Uterus (tissue), 4 donors: Measurements from ENCODE around the gene FAM120AOS. TPM values are rescaled to one million over a fixed set of nuclear protein-coding genes. Genes with fewer than 3 reads are reported as not detected.

Source experiments
- DNase-seq, 2 donors: peaks; one replicate each; pipeline ENCODE4 v3.0.0-alpha.2; 2019 to 2020
- H3K27ac ChIP-seq, 2 donors: fragments of 200-600 bp; sonication (generic); 1 replicate in 1 of 2; 2 replicates in 1 of 2; pipeline ENCODE4 v1.5.1; 2016 to 2018
- H3K27me3 ChIP-seq, 2 donors: fragments of 200-600 bp; sonication (generic); one replicate each; pipeline ENCODE4 v1.5.1; 2018 to 2019; ENCODE audit warnings: control low read depth in 1 of 2
- H3K36me3 ChIP-seq, 2 donors: fragments of 200-600 bp; sonication (generic); one replicate each; pipeline ENCODE4 v1.5.1; 2019; ENCODE audit warnings: control low read depth in 1 of 2
- H3K4me1 ChIP-seq, 2 donors: fragments of 200-600 bp; sonication (generic); one replicate each; pipeline ENCODE4 v1.5.1; 2018 to 2019; ENCODE audit warnings: control low read depth in 1 of 2
- H3K4me3 ChIP-seq, 2 donors: fragments of 200-600 bp; sonication (generic); 1 replicate in 1 of 2; 2 replicates in 1 of 2; pipeline ENCODE4 v1.5.1; 2018 to 2019; ENCODE audit warnings: mild to moderate bottlenecking in 1 of 2
- H3K9me3 ChIP-seq, 2 donors: fragments of 200-600 bp; sonication (generic); one replicate each; pipeline ENCODE4 v1.5.1; 2019; ENCODE audit warnings: control low read depth in 1 of 2
- POLR2A ChIP-seq, 2 donors: fragments of 450-650 bp; IDR thresholded peaks; one replicate each; pipeline ENCODE4 v1.6.1; 2016; ENCODE audit warnings: antibody characterized with exemption in 2 of 2, mild to moderate bottlenecking in 1 of 2, moderate library complexity in 1 of 2
- intact Hi-C: fragments of 100-400 bp; cut with DNase I; formaldehyde crosslinking; loops from one replicate; pipeline ENCODE4 v1.15.1; 2023; ENCODE audit warnings: low total_unique reads
- small RNA-seq: library from RNA; depleted of rRNA; stranded (forward); fragments of <200 nt; gene quantifications from one replicate; pipeline ENCODE3, GENCODE V24; 2016
- total RNA-seq, 4 donors: library from RNA; depleted of rRNA in 3 of 4; stranded (reverse); fragments of >200 nt in 3 of 4; gene quantifications; one replicate each; pipeline versions ENCODE4 v1.1.0 to v1.2.4, GENCODE V29; 2014 to 2023
- TF ChIP-seq, protein P1 (sequence below), 4 experiments: fragments of 200-600 bp in 2 of 4; fragments of 450-650 bp in 2 of 4; sonication (generic) in 2 of 4; IDR thresholded peaks; one replicate each; pipeline ENCODE4 v1.5.1; 2016 to 2019; ENCODE audit warnings: antibody characterized with exemption in 4 of 4, mild to moderate bottlenecking in 2 of 4, moderate library complexity in 1 of 4
- donor health status: DM: yes; HTN: yes; CAD: no.

FAM120AOS gene
- total RNA-seq, 4 donors from 2014 or later = 8.5 to 45.2 (median 39.1) TPM

DNA sequence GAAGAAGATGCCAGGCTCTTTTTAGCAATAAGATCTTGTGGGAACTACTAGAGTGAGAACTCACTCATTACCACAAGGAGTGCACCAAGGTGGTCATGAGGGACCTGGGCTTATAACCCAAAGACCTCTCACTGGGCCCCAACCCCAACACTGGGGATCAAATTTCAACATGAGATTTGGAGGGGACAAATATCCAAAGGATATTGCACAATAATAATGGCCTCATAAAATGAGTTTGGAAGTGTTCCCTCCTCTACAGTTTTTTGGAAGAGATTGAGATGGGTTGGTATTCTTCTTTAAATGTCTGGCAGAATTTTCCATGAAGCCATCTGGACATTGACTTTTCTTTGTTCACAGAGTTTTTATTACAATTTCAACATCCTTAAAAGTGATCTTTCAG, 39.9 kb downstream of the FAM120AOS start:
- intact Hi-C loops = no loop called here
- no peak for DNase-seq
- TF ChIP-seq, protein P1, sequence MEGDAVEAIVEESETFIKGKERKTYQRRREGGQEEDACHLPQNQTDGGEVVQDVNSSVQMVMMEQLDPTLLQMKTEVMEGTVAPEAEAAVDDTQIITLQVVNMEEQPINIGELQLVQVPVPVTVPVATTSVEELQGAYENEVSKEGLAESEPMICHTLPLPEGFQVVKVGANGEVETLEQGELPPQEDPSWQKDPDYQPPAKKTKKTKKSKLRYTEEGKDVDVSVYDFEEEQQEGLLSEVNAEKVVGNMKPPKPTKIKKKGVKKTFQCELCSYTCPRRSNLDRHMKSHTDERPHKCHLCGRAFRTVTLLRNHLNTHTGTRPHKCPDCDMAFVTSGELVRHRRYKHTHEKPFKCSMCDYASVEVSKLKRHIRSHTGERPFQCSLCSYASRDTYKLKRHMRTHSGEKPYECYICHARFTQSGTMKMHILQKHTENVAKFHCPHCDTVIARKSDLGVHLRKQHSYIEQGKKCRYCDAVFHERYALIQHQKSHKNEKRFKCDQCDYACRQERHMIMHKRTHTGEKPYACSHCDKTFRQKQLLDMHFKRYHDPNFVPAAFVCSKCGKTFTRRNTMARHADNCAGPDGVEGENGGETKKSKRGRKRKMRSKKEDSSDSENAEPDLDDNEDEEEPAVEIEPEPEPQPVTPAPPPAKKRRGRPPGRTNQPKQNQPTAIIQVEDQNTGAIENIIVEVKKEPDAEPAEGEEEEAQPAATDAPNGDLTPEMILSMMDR (IDR thresholded peaks at IDR 0.05) = no peak
- no peak for TF ChIP-seq POLR2A (IDR thresholded peaks at IDR 0.05)
- Histone ChIP-seq H3K27ac (no peak overlapping the region), H3K4me1 (no peaks in the 10 kb centered on the region), H3K9me3 (peaks cover 0 to 12% of the 10 kb centered on the region in 2 donors), H3K27me3 (no peaks in the 10 kb centered on the region), H3K4me3 (no peak overlapping the region), H3K36me3 (no peaks in the 10 kb centered on the region)

DNA sequence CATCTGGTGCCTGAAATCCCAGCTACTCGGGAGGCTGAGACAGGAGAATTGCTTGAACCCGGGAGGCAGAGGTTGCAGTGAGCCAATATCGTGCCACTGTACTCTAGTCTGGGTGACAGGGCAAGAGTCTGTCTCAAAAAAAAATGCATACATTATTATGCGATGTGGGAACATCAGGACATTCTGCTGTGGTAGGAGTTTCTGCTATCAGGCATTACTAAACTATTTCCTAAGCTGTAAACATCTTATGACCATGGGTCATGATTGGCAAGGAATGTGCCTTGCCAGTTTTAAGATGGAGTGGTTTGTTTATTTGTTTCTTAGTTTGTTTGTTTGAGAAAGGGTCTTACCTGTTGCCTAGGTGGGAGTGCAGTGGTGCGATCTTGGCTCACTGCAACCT, 47.0 kb downstream of the FAM120AOS start:
- no peaks in the 10 kb centered on the region for H3K9me3 ChIP-seq
- H3K4me1 ChIP-seq = no peaks in the 10 kb centered on the region
- no peak for DNase-seq
- H3K36me3 ChIP-seq = no peaks in the 10 kb centered on the region
- intact Hi-C loops = no loop called here
- H3K27me3 ChIP-seq = no peaks in the 10 kb centered on the region
- no peak for TF ChIP-seq POLR2A (IDR thresholded peaks at IDR 0.05)
- TF ChIP-seq, protein P1 (IDR thresholded peaks at IDR 0.05) = no peak
- no peak overlapping the region for H3K27ac ChIP-seq
- H3K4me3 ChIP-seq = no peak overlapping the region

DNA sequence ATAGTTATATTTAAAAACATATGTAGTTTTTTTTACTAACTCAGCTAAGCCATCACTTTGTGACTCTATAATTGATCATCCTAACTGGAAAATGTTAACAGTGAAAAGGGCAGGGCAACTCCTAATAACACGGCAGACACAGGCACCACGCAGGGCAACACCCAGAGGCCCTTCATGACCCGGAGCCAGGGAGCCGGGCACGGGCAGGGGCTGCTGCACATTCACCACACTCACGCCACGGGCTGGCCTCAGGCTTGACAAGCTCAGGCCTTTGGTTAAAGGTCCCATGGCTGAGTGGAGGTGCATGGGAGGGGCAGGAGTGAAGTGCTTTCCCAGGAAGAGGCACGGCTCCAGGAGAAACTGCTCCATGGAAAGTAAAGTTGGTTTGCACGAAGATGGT, 54.9 kb downstream of the FAM120AOS start:
- intact Hi-C loops = no loop called here
- TF ChIP-seq POLR2A (IDR thresholded peaks at IDR 0.05) = no peak
- TF ChIP-seq, protein P1 (IDR thresholded peaks at IDR 0.05) = no peak

DNA sequence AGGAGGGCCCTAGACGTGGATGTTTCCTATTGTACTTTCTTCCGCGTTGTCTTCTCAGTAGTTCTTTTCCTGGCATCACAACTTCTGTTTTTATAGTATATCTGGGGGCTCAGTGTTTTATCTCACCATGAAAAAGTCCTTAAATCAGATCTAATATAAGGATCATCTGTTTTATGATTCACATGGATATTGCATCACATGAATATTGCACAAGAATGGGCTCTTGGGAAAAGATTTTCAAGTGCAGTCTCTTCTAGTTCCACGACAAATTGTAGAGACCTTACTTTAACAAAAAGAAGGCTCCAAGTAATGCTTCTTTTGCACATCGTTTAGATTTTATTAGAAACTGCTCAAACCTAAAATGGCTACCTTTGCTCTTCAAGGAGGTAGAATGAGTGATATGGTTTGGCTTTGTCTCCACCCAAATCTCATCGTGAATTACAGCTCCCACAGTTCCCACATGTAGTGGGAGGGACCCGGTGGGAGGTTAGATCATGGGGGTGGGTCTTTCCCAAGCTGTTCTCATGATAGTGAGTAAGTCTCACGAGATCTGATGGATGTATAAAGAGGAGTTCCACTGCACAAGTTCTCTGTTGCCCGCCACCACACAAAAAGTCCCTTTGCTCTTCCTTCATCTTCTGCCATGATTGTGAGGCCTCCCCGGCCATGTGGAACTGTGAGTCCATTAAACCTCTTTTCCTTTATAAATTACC, 55.6 kb downstream of the FAM120AOS start:
- intact Hi-C loops = no loop called here

More for the DNA sequence above, 54.9 kb downstream of the FAM120AOS start:
- Histone ChIP-seq H3K4me3 (no peak overlapping the region), H3K27ac (no peak overlapping the region), H3K4me1 (no peaks in the 10 kb centered on the region), H3K9me3 (no peaks in the 10 kb centered on the region), H3K36me3 (no peaks in the 10 kb centered on the region), H3K27me3 (no peaks in the 10 kb centered on the region)
- no peak for DNase-seq

More for the DNA sequence above, 55.6 kb downstream of the FAM120AOS start:
- no peak overlapping the region for H3K4me3 ChIP-seq
- TF ChIP-seq, protein P1 (IDR thresholded peaks at IDR 0.05) = no peak
- TF ChIP-seq POLR2A (IDR thresholded peaks at IDR 0.05) = no peak
- H3K36me3 ChIP-seq = no peaks in the 10 kb centered on the region
- H3K27ac ChIP-seq = no peak overlapping the region
- no peaks in the 10 kb centered on the region for H3K4me1 ChIP-seq
- no peaks in the 10 kb centered on the region for H3K27me3 ChIP-seq
- DNase-seq = no peak
- H3K9me3 ChIP-seq = no peaks in the 10 kb centered on the region

Small RNA genes lying within 50 kb of the gene (small RNA-seq; reads per million reads assigned to genes)
- not detected for gene RF00019

Other genes with a start within 250 kb of the FAM120AOS start
- 100 to 1,000 TPM in 2 of 4 donors, 10 to 100 TPM in 2; 36.8 to 110 (median 103) TPM for gene FAM120A, start 1.9 kb downstream of the FAM120AOS start, total RNA-seq
- gene PHF2, start 123.0 kb upstream of the FAM120AOS start, total RNA-seq = 10 to 100 TPM in 3 of 4 donors, 1 to 10 TPM in 1; 7.7 to 54.5 (median 25.0) TPM